ENCODE results near the gene RBFA. TPM values are rescaled to one million over a fixed set of nuclear protein-coding genes. Genes with fewer than 3 reads are reported as not detected.

RBFA gene
- total and polyA plus RNA-seq, 2 experiments from 2014 or later, result 33.8 to 43.3 TPM

GRCh38 chr18:80022613-80023012 lies 11.6 kb upstream of the RBFA start:
- H3K36me3 ChIP-seq (ENCODE audit: insufficient read depth), result peaks cover 4% of the 10 kb centered on the region
- H3F3A ChIP-seq (replicated peaks; ENCODE audit: low read depth), result no peaks in the 10 kb centered on the region; the same call in 1 of the 2 replicates
- no peak overlapping the region for H2AFZ ChIP-seq
- Mint-ChIP-seq H3K9me3 (peaks cover 81% of the 10 kb centered on the region), H3K27ac (no peak overlapping the region), H3K36me3 (ENCODE audit: low read depth) (peaks cover 41% of the 10 kb centered on the region), H3K4me3 (no peak overlapping the region), H3K27me3 (ENCODE audit: insufficient read depth, low read depth, poor library complexity) (peaks cover 5% of the 10 kb centered on the region), H3K4me1 (no peaks in the 10 kb centered on the region)
- H4K20me1 ChIP-seq (replicated peaks; ENCODE audit: insufficient read depth), result no peaks in the 10 kb centered on the region
- no peaks in the 10 kb centered on the region for H3K4me1 ChIP-seq (ENCODE audit: insufficient read depth)
- H3K4me3 ChIP-seq, result no peak overlapping the region
- ATAC-seq (no peak), DNase-seq (ENCODE audit: low spot score) (peak; percentile 42)
- no peak overlapping the region for H3K27ac ChIP-seq (ENCODE audit: low read depth)
- H3K9me2 ChIP-seq (ENCODE audit: insufficient read depth), result no peaks in the 10 kb centered on the region
- H3K4me2 ChIP-seq, result no peak overlapping the region
- no peak for TF ChIP-seq EZH2phosphoT487 (IDR thresholded peaks at IDR 0.05; ENCODE audit: unreplicated experiment)
- TF ChIP-seq ZNF331 (CRISPR knock-in tag; IDR thresholded peaks at IDR 0.05; ENCODE audit: low read depth), result no peak
- TF ChIP-seq NANOG (IDR thresholded peaks at IDR 0.05; ENCODE audit: borderline replicate concordance), result no peak
- TF ChIP-seq ZNF114 (CRISPR knock-in tag; IDR thresholded peaks at IDR 0.05), result no peak
- no peak for TF ChIP-seq ZNF462 (CRISPR knock-in tag; IDR thresholded peaks at IDR 0.05)
- TF ChIP-seq REST (IDR thresholded peaks at IDR 0.05; ENCODE audit: unreplicated experiment), result no peak
- no peak for TF ChIP-seq POLR2AphosphoS5 (IDR thresholded peaks at IDR 0.05; ENCODE audit: low read depth)
- TF ChIP-seq EZH2 (IDR thresholded peaks at IDR 0.05; ENCODE audit: low read depth, unreplicated experiment), result no peak
- TF ChIP-seq CTCF (conservative IDR thresholded peaks at IDR 0.05; ENCODE audit: low read depth in 2 of 2), result no peak
- TF ChIP-seq CREB1 (CRISPR knock-in tag; IDR thresholded peaks at IDR 0.05; ENCODE audit: low read depth), result no peak
- TF ChIP-seq STAT1 (IDR thresholded peaks at IDR 0.05; ENCODE audit: unreplicated experiment), result no peak
- TF ChIP-seq JUNB (IDR thresholded peaks at IDR 0.05; ENCODE audit: unreplicated experiment), result no peak
- TF ChIP-seq ETS1 (IDR thresholded peaks at IDR 0.05), result no peak
- H3K27me3 ChIP-seq (ENCODE audit: insufficient read depth), result no peaks in the 10 kb centered on the region
- no peaks in the 10 kb centered on the region for H3K79me2 ChIP-seq (replicated peaks; ENCODE audit: insufficient read depth)
